Astrocyte of the spinal cord (primary cell): ENCODE data around the gene VSIG10.
A peak's percentile ranks its signal among the peaks of the same experiment; 100 is the strongest.

ENCODE experiments used
- DNase-seq: peaks from one replicate; pipeline ENCODE4 v3.0.0; 2011; ENCODE audit warnings: low read depth, low spot score
- H3K4me3 ChIP-seq: 2 replicates; pipeline ENCODE4 v1.5.1; 2011; ENCODE audit warnings: low read depth, mild to moderate bottlenecking, low read length, moderate library complexity
- CTCF ChIP-seq: IDR thresholded peaks from 2 replicates; pipeline ENCODE4 v1.5.1; 2012; ENCODE audit warnings: low read depth, mild to moderate bottlenecking, low read length, inconsistent platforms
- in situ Hi-C: cut with HindIII; loops from 2 replicates; pipeline ENCODE4 v1.10.0; 2017; ENCODE audit warnings: low sequenced_read_pairs

The VSIG10 gene

DNA sequence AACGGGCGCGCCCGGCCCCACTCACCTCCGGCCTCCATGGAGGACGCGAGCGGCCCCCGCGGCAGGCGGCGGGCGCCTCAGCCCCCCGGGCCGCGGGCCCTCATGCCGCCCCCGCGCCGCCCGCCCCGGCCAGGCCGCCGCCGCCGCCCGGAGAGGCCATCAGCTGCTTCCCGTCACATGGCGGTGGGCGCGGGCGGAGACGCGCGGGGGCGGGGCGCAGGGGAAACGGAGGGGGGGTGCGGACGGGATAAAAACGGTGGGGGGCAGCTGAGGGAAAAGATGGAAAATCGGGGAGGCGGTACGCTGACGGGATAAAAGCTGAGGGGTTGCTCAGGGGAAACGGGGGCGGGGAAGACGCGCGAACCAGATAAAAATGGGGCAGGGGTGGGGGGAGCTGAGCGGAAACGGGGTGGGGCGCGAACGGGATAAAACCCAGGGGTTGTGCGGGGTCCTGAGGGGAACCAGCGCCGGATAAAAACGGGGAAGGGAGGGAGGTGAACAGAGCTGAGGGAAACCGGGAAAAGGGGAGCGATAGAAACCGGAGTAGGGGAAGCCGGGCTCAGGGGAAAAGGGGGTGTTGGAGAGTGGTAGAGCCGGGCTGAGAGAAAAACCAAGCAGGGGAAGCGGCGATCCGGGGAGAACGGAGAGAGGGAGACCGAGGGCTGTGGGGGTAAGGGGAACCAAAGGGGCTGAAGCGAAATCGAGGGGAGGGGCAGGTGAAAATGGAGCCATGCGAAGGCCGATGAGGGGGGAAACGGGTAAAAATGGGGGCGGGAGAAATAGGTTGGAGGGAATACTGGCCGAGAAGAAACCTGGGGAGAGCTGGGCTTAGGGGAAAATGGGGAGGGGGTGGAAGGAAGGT lies 42.6 kb downstream of the VSIG10 start, which contains the start of gene WSB2:
Gene WSB2 (minus strand): TSS at position 169 of the 862 bp plus-strand sequence. CDS start 131 bp downstream, at position 38.
- DNase-seq, result peak; percentile 69

DNA sequence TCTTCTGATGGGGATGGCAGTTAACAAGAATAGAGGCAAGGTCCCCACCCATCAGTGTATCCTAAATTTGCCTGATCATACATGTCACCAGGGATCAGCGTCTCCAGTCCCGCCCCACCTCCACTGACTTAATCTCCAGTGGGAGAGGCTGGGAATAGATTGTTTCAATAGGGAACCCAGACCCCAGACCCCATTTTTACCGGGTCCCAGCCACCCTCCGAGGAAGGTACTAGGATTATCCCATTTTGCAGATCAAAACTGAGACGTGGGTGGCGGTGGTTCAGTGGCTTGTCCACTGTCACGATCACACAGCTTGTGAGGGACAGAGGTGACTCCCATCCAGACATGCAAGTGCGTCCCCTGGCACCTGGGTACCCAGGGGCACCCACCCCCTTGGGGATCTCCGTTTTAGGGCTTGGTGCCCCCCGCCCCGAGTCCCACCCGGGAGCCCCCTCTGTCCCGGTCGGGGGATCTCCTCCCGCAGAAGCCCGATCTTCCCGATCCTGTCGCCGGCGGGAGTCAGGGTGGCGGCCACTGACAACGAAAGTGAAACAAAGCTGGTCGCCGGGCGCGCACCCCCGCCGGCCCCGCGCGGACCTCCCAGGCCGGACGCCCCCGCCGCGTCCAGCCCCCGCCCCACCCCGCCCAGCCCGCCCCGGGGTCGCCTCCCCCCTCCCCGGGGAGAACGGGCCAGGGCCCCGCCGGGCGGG lies 43.4 kb downstream of the VSIG10 start:
- in situ Hi-C loops, result no loop called here
- no peak for TF ChIP-seq CTCF
- peak overlapping the region; percentile 93 for H3K4me3 ChIP-seq
- peak; percentile 36 for DNase-seq

More for the DNA sequence above, 42.6 kb downstream of the VSIG10 start, which contains the start of gene WSB2:
- in situ Hi-C loops, result no loop called here
- TF ChIP-seq CTCF, result no peak
- H3K4me3 ChIP-seq, result peak within 1 kb of the TSS; percentile 93

- H3K4me3 ChIP-seq, result peak overlapping the region; percentile 93
- TF ChIP-seq CTCF, result no peak
- in situ Hi-C loops, result no loop called here
- DNase-seq, result peak; percentile 68
Observed at GRCh38 chr12:118059341-118060191, 44.2 kb downstream of the VSIG10 start.

DNA sequence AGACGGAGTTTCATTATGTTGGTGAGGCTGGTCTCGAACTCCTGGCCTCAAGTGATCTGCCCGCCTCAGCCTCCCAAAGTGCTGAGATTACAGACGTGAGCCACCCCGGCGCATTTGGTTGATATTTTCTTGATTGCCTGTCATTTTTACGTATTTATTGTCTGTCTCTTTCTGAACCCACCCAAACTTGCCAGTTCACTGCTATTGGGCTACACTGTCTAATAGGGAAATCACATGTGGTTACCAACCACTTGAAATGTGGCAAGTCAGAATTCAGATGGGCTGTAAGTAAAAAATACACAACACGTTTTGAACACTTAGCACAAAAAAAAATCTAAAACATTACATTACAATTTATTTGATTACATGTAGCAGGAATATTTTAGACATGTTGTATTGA lies 44.9 kb downstream of the VSIG10 start:
- no peak for TF ChIP-seq CTCF
- in situ Hi-C loops, result no loop called here
- peak; percentile 19 for DNase-seq
- H3K4me3 ChIP-seq, result no peak overlapping the region

DNA sequence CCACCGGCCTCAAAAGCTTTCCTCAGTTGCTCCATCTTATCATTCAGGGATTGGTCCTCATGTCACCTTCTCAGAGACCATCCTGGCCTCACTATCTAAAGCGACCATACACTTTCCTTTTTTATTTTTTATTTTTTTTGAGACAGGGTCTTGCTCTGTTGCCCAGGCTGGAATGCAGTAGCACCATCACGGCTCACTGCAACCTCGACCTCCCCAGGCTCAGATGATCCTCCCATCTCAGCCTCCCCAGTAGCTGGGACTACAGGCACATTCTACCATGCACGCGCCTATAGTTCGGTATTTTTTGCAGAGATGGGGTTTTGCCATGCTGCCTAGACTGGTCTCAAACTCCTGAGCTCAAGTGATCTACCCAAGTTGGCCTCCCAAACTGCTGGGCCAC lies 45.6 kb downstream of the VSIG10 start:
- in situ Hi-C loops, result no loop called here
- TF ChIP-seq CTCF, result no peak
- H3K4me3 ChIP-seq, result no peak overlapping the region

More for the DNA sequence above, 45.6 kb downstream of the VSIG10 start:
- DNase-seq, result no peak
